Measurements from ENCODE around the gene ITGB4. TPM values are rescaled to one million over a fixed set of nuclear protein-coding genes. Genes with fewer than 3 reads are reported as not detected.

Gene ITGB4
- total RNA-seq, 2 experiments from 2014 or later, result 0.67 to 1.1 TPM

- Mint-ChIP-seq H3K27ac (no peak overlapping the region), H3K4me3 (no peak overlapping the region), H3K36me3 (no peaks in the 10 kb centered on the region), H3K9me3 (no peaks in the 10 kb centered on the region), H3K4me1 (ENCODE audit: low read depth) (peaks cover 3% of the 10 kb centered on the region), H3K27me3 (peaks cover 9% of the 10 kb centered on the region)
- intact Hi-C loops (cut with micrococcal nuclease), result no loop called here
- POLR2A ChIA-PET, result no interaction called here
- CTCF ChIA-PET, result interaction anchor here (0.5 to 3.6 kb wide), 3 partner anchors 24 to 91 kb away, joined by 3 to 24 read pairs (median 5); partner anchors contain the start of gene SMIM5
- DNase-seq, result no peak
Observed at GRCh38 chr17:75724016-75725003, 3.1 kb downstream of the ITGB4 start.

GRCh38 chr17:75725504-75725903, 4.2 kb downstream of the ITGB4 start:
- DNase-seq, result no peak
- no peaks in the 10 kb centered on the region for H3K36me3 Mint-ChIP-seq
- ChIA-PET CTCF (interaction anchor here (0.6 to 3.6 kb wide), 2 partner anchors 23 to 28 kb away, joined by 3 to 24 read pairs; no protein-coding TSS in a partner anchor), POLR2A (no interaction called here)
- peaks cover 3% of the 10 kb centered on the region for H3K4me1 Mint-ChIP-seq (ENCODE audit: low read depth)
- intact Hi-C loops (cut with micrococcal nuclease), result no loop called here
- no peak overlapping the region for H3K4me3 Mint-ChIP-seq
- no peaks in the 10 kb centered on the region for H3K9me3 Mint-ChIP-seq
- H3K27ac Mint-ChIP-seq, result no peak overlapping the region
- peaks cover 2% of the 10 kb centered on the region for H3K27me3 Mint-ChIP-seq

- CTCF ChIA-PET, result interaction anchor here (1.1 to 3.6 kb wide), 3 partner anchors 21 to 53 kb away, joined by 3 to 24 read pairs (median 4); no protein-coding TSS in a partner anchor
- Mint-ChIP-seq H3K27me3 (no peaks in the 10 kb centered on the region), H3K4me3 (no peak overlapping the region), H3K36me3 (no peaks in the 10 kb centered on the region), H3K4me1 (ENCODE audit: low read depth) (no peaks in the 10 kb centered on the region), H3K27ac (no peak overlapping the region), H3K9me3 (no peaks in the 10 kb centered on the region)
- POLR2A ChIA-PET, result no interaction called here
- intact Hi-C loops (cut with micrococcal nuclease), result no loop called here
- no peak for DNase-seq
Observed at GRCh38 chr17:75727391-75727790, 6.1 kb downstream of the ITGB4 start.

GRCh38 chr17:75729351-75729750, 8.1 kb downstream of the ITGB4 start:
- DNase-seq, result no peak
- ChIA-PET CTCF (interaction anchor here (1.1 to 1.4 kb wide), 2 partner anchors 18 to 21 kb away, joined by 3 to 5 read pairs; no protein-coding TSS in a partner anchor), POLR2A (no interaction called here)
- H3K36me3 Mint-ChIP-seq, result no peaks in the 10 kb centered on the region
- no peak overlapping the region for H3K27ac Mint-ChIP-seq
- no peaks in the 10 kb centered on the region for H3K4me1 Mint-ChIP-seq (ENCODE audit: low read depth)
- no peak overlapping the region for H3K4me3 Mint-ChIP-seq
- intact Hi-C loops (cut with micrococcal nuclease), result no loop called here
- H3K9me3 Mint-ChIP-seq, result no peaks in the 10 kb centered on the region
- no peaks in the 10 kb centered on the region for H3K27me3 Mint-ChIP-seq

GRCh38 chr17:75730065-75730464, 8.8 kb downstream of the ITGB4 start:
- no peaks in the 10 kb centered on the region for H3K9me3 Mint-ChIP-seq
- H3K4me3 Mint-ChIP-seq, result no peak overlapping the region
- ChIA-PET POLR2A (interaction anchor here (0.6 kb wide), 1 partner anchor 103 kb away, joined by 3 read pairs; no protein-coding TSS in a partner anchor), CTCF (interaction anchor here (1.1 to 1.4 kb wide), 3 partner anchors 18 to 24 kb away, joined by 3 to 5 read pairs (median 4); no protein-coding TSS in a partner anchor)
- intact Hi-C loops (cut with micrococcal nuclease), result no loop called here
- no peaks in the 10 kb centered on the region for H3K27me3 Mint-ChIP-seq
- no peak for DNase-seq
- no peaks in the 10 kb centered on the region for H3K36me3 Mint-ChIP-seq
- peaks cover 2% of the 10 kb centered on the region for H3K4me1 Mint-ChIP-seq (ENCODE audit: low read depth)
- H3K27ac Mint-ChIP-seq, result no peak overlapping the region

- no peaks in the 10 kb centered on the region for H3K27me3 Mint-ChIP-seq
- no peak overlapping the region for H3K27ac Mint-ChIP-seq
- H3K36me3 Mint-ChIP-seq, result no peaks in the 10 kb centered on the region
- H3K9me3 Mint-ChIP-seq, result no peaks in the 10 kb centered on the region
- no peak overlapping the region for H3K4me3 Mint-ChIP-seq
- ChIA-PET POLR2A (interaction anchor here (0.8 kb wide), 1 partner anchor 33 kb away, joined by 3 read pairs; no protein-coding TSS in a partner anchor), CTCF (interaction anchor here (1.1 to 2.1 kb wide), 3 partner anchors 16 to 98 kb away, joined by 3 to 5 read pairs (median 4); no protein-coding TSS in a partner anchor)
- peaks cover 2% of the 10 kb centered on the region for H3K4me1 Mint-ChIP-seq (ENCODE audit: low read depth)
- intact Hi-C loops (cut with micrococcal nuclease), result no loop called here
- DNase-seq, result no peak
Observed at GRCh38 chr17:75731086-75731715, 9.9 kb downstream of the ITGB4 start.

- H3K4me3 Mint-ChIP-seq, result no peak overlapping the region
- peaks cover 2% of the 10 kb centered on the region for H3K4me1 Mint-ChIP-seq (ENCODE audit: low read depth)
- intact Hi-C loops (cut with micrococcal nuclease), result no loop called here
- no peak for DNase-seq
- no peak overlapping the region for H3K27ac Mint-ChIP-seq
- CTCF ChIA-PET, result interaction anchor here (1.6 to 2.1 kb wide), 2 partner anchors 15 to 99 kb away, joined by 3 to 5 read pairs; no protein-coding TSS in a partner anchor
- no peaks in the 10 kb centered on the region for H3K9me3 Mint-ChIP-seq
- POLR2A ChIA-PET, result no interaction called here
- H3K36me3 Mint-ChIP-seq, result no peaks in the 10 kb centered on the region
- H3K27me3 Mint-ChIP-seq, result no peaks in the 10 kb centered on the region
Observed at GRCh38 chr17:75731716-75732498, 10.6 kb downstream of the ITGB4 start.

GRCh38 chr17:75733471-75733870, 12.2 kb downstream of the ITGB4 start:
- Mint-ChIP-seq H3K9me3 (no peaks in the 10 kb centered on the region), H3K27ac (no peak overlapping the region), H3K36me3 (no peaks in the 10 kb centered on the region), H3K27me3 (no peaks in the 10 kb centered on the region), H3K4me3 (no peak overlapping the region), H3K4me1 (ENCODE audit: low read depth) (peaks cover 5% of the 10 kb centered on the region)
- ChIA-PET CTCF (interaction anchor here (0.6 kb wide), 1 partner anchor 132 kb away, joined by 3 read pairs; no protein-coding TSS in a partner anchor), POLR2A (no interaction called here)
- DNase-seq, result no peak
- intact Hi-C loops (cut with micrococcal nuclease), result no loop called here

GRCh38 chr17:75734674-75735294, 13.5 kb downstream of the ITGB4 start:
- CTCF ChIA-PET, result interaction anchor here (0.6 to 1.0 kb wide), 2 partner anchors 15 to 81 kb away, joined by 3 to 4 read pairs; no protein-coding TSS in a partner anchor
- H3K27me3 Mint-ChIP-seq, result no peaks in the 10 kb centered on the region
- no peak for DNase-seq
- no peak overlapping the region for H3K4me3 Mint-ChIP-seq
- H3K9me3 Mint-ChIP-seq, result no peaks in the 10 kb centered on the region
- H3K27ac Mint-ChIP-seq, result no peak overlapping the region
- no peaks in the 10 kb centered on the region for H3K36me3 Mint-ChIP-seq
- intact Hi-C loops (cut with micrococcal nuclease), result no loop called here
- H3K4me1 Mint-ChIP-seq (ENCODE audit: low read depth), result peaks cover 5% of the 10 kb centered on the region
- POLR2A ChIA-PET, result no interaction called here

- CTCF ChIA-PET, result no interaction called here
- POLR2A ChIA-PET, result no interaction called here
- Mint-ChIP-seq H3K4me1 (ENCODE audit: low read depth) (peaks cover 5% of the 10 kb centered on the region), H3K4me3 (no peak overlapping the region), H3K36me3 (no peaks in the 10 kb centered on the region), H3K9me3 (no peaks in the 10 kb centered on the region), H3K27me3 (no peaks in the 10 kb centered on the region), H3K27ac (no peak overlapping the region)
- DNase-seq, result no peak
- intact Hi-C loops (cut with micrococcal nuclease), result no loop called here
Observed at GRCh38 chr17:75736173-75736835, 15.0 kb downstream of the ITGB4 start.

All from activated CD4-positive, alpha-beta memory T cell treated with anti-CD3 and anti-CD28 coated beads for 36 hours (primary cell).